Common myeloid progenitor, CD34-positive (primary cell): ENCODE measurements around the gene NANOS3.
A peak's percentile ranks its signal among the peaks of the same experiment; 100 is the strongest.

Source experiments
- CTCF ChIA-PET: fragments of 350-600 bp; sonication (Branson Sonifier 250); formaldehyde crosslinking; loops from one replicate; lab custom pipeline; 2021; ENCODE audit warnings: antibody characterized with exemption; lab: Charles Lee
- POLR2A ChIA-PET: fragments of 350-600 bp; sonication (Branson Sonifier 250); formaldehyde crosslinking; loops from one replicate; lab custom pipeline; 2021; ENCODE audit warnings: antibody characterized with exemption; lab: Charles Lee
- DNase-seq, 3 donors: peaks; one replicate each; pipeline versions ENCODE4 v3.0.0 to v3.0.0-alpha.2; 2013
- H3K27ac ChIP-seq, 2 experiments: 1 replicate in 1 of 2; 2 replicates in 1 of 2; pipeline ENCODE4 v1.7.0; 2013; ENCODE audit warnings: inconsistent platforms in 2 of 2, low read length in 2 of 2, mild to moderate bottlenecking in 2 of 2, low read depth in 1 of 2, moderate library complexity in 1 of 2; ENCODE audit not compliant: severe bottlenecking in 2 of 2, insufficient read depth in 1 of 2, poor library complexity in 1 of 2
- H3K27me3 ChIP-seq, 5 experiments: replicated peaks in 2 of 5; 1 replicate in 3 of 5; 2 replicates in 2 of 5; pipeline versions ENCODE4 v1.6.1 to v1.7.0; 2013; ENCODE audit warnings: low read length in 4 of 5, mild to moderate bottlenecking in 2 of 5, moderate library complexity in 2 of 5, inconsistent platforms in 1 of 5; ENCODE audit not compliant: insufficient read depth in 5 of 5, control insufficient read depth in 4 of 5
- H3K36me3 ChIP-seq, 4 experiments: 1 replicate in 2 of 4; 2 replicates in 2 of 4; pipeline versions ENCODE4 v1.6.1 to v1.7.0; 2013; ENCODE audit warnings: low read length in 3 of 4, control low read depth in 1 of 4, mild to moderate bottlenecking in 1 of 4; ENCODE audit not compliant: control insufficient read depth in 4 of 4, insufficient read depth in 4 of 4
- H3K4me1 ChIP-seq, 4 experiments: 1 replicate in 3 of 4; 2 replicates in 1 of 4; pipeline versions ENCODE4 v1.6.1 to v1.7.1; 2013; ENCODE audit warnings: low read length in 3 of 4, mild to moderate bottlenecking in 3 of 4, control low read depth in 1 of 4, inconsistent platforms in 1 of 4, moderate library complexity in 1 of 4; ENCODE audit not compliant: control insufficient read depth in 4 of 4, insufficient read depth in 4 of 4; ENCODE audit errors: control extremely low read depth in 1 of 4
- H3K4me3 ChIP-seq, 7 experiments: 1 replicate in 4 of 7; 2 replicates in 3 of 7; pipeline versions ENCODE4 v1.5.1 to v1.7.0; 2013; ENCODE audit warnings: mild to moderate bottlenecking in 7 of 7, low read length in 6 of 7, moderate library complexity in 6 of 7, inconsistent platforms in 2 of 7, low read depth in 2 of 7, control low read depth in 1 of 7; ENCODE audit not compliant: insufficient read depth in 4 of 7, control insufficient read depth in 1 of 7; ENCODE audit errors: extremely low read depth in 1 of 7
- H3K9me3 ChIP-seq, 5 experiments: 1 replicate in 4 of 5; 2 replicates in 1 of 5; pipeline versions ENCODE4 v1.6.1 to v1.7.1; 2013; ENCODE audit warnings: low read length in 4 of 5, mild to moderate bottlenecking in 2 of 5, inconsistent platforms in 1 of 5, low read depth in 1 of 5, moderate library complexity in 1 of 5; ENCODE audit not compliant: control insufficient read depth in 4 of 5, insufficient read depth in 2 of 5; ENCODE audit errors: control extremely low read depth in 1 of 5
- whole genome bisulfite sequencing: methylation state at CpG from one replicate; pipeline ENCODE4 v1.1.5; 2013; ENCODE audit not compliant: insufficient coverage; 5-methylcytosine and 5-hydroxymethylcytosine counted together

Gene NANOS3

DNA sequence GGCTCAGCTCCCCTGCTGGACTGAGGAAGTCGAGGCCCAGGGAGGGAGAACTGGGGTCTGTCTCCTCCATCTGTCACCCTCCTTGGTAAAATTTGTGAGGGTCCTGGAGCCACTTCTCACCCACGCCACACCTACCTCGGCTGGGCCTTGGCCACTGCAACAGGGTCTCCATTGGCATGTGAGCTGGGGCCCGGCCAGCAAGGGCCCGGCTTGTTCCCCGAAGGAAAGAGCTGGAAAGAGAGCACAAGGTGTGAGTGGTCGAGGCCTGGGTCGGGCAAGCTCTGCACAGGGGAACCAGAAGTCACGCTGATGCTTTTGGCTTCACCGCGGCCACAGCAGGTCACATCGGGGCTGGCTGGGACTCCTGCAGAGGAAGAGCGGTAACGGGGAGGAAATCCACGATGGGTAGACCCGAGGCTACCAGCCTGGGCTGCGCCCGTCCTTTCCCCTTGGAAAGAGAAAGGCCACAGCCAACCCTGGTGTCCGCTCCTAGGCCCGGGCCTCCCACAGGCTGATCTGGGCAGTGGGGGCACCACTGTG, 9.0 kb downstream of the NANOS3 start:
- Histone ChIP-seq H3K36me3 (no peaks in the 10 kb centered on the region), H3K27me3 (no peaks in the 10 kb centered on the region), H3K4me3 (no peak overlapping the region), H3K4me1 (peaks cover 3 to 56% (median 43%) of the 10 kb centered on the region in 4 experiments), H3K9me3 (no peaks in the 10 kb centered on the region), H3K27ac (no peak overlapping the region)
- ChIA-PET CTCF (interaction anchor here (0.8 to 1.6 kb wide), 6 partner anchors 8 to 188 kb away, joined by 3 to 5 read pairs (median 4); no protein-coding TSS in a partner anchor), POLR2A (no interaction called here)
- WGBS, result 51% methylated on average over 18 of the region's 20 CpGs
- DNase-seq, result peak in 1 of 3 donors; percentile 30

GRCh38 chr19:13887018-13887436, 10.1 kb downstream of the NANOS3 start:
- Histone ChIP-seq H3K27ac (no peak overlapping the region), H3K4me1 (peaks cover 3 to 45% (median 32%) of the 10 kb centered on the region in 4 experiments), H3K27me3 (no peaks in the 10 kb centered on the region), H3K4me3 (no peak overlapping the region), H3K36me3 (no peaks in the 10 kb centered on the region), H3K9me3 (no peaks in the 10 kb centered on the region)
- 94% methylated on average over 16 of the region's 16 CpGs for WGBS
- ChIA-PET POLR2A (interaction anchor here (1.1 kb wide), 1 partner anchor 14 kb away, joined by 3 read pairs; no protein-coding TSS in a partner anchor), CTCF (interaction anchor here (0.8 to 1.5 kb wide), 3 partner anchors 9 to 53 kb away, joined by 3 to 5 read pairs (median 3); no protein-coding TSS in a partner anchor)
- DNase-seq, result peak in 2 of 3 donors; percentile 36

DNA sequence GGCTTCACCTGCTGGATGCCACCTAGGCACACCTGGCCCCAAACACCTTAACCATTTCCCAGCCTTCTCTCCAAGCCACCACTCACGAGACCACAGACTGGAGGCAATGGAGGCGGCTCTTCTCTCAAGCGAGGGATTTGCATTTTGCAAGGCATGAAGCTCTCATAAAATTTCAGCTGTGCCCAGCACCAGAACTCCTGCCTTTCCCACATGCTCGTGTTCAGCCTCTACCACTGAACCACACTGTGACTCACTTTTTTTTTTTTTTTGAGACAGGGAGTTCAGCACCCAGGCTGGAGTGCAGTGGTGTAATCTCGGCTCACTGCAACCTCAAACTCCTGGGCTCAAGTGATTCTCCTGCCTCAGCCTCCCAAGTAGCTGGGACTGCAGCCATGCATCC, 10.6 kb downstream of the NANOS3 start:
- H3K27ac ChIP-seq, result no peak overlapping the region
- H3K4me3 ChIP-seq, result no peak overlapping the region
- peaks cover under 1 to 40% (median 28%) of the 10 kb centered on the region in 4 experiments for H3K4me1 ChIP-seq
- POLR2A ChIA-PET, result interaction anchor here (1.1 kb wide), 1 partner anchor 14 kb away, joined by 3 read pairs; no protein-coding TSS in a partner anchor
- no peak for DNase-seq
- CTCF ChIA-PET, result no interaction called here
- H3K36me3 ChIP-seq, result no peaks in the 10 kb centered on the region
- H3K9me3 ChIP-seq, result no peaks in the 10 kb centered on the region
- 89% methylated on average over 5 of the region's 5 CpGs for WGBS
- no peaks in the 10 kb centered on the region for H3K27me3 ChIP-seq

DNA sequence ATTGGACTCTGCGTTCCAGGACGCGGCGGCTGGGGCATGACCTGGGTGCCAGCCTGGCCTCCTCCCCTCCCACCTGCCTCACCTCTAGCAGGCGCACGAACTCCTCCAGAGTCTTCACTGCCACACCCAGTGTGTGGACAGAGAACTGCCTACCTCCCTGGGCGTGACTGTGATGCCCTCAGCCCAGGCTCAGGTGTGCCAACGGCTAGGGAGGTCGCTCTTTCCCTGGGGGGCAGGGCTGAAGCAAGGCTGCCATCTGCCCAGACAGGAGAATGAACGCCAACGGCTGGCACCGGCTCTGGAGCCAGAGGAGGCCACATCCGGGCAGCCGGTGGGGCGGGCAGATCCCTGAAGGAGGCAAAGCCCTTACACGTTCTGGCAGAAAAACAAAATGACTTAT, 11.3 kb downstream of the NANOS3 start:
- DNase-seq, result no peak
- Histone ChIP-seq H3K27me3 (no peaks in the 10 kb centered on the region), H3K4me3 (no peak overlapping the region), H3K4me1 (peaks cover 0 to 35% (median 26%) of the 10 kb centered on the region in 4 experiments), H3K36me3 (no peaks in the 10 kb centered on the region), H3K9me3 (no peaks in the 10 kb centered on the region), H3K27ac (no peak overlapping the region)
- WGBS, result 94% methylated on average over 12 of the region's 16 CpGs
- ChIA-PET POLR2A (no interaction called here), CTCF (no interaction called here)

DNA sequence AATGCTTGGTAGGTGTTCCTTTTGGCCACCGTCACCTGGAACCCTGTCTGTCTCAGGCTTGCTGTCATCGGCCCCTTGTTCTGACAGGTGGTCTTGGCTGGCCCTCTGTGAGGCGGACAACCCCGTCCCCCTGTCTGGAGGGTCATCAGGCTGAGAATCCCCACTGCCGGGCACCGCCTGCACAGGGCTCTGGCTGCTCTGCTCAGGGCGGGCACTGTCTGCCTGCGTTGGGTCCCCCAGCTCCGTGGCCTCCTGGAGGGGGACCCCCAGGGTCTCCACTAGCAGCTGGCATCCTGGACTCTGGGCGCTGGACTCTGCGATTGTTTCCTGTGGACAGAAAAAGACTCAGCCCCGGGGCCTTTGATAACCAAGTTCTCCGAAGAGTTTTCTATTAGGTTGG, 13.2 kb downstream of the NANOS3 start:
- WGBS, result 97% methylated on average over 12 of the region's 13 CpGs
- ChIA-PET POLR2A (interaction anchor here (0.5 kb wide), 1 partner anchor 139 kb away, joined by 5 read pairs; no protein-coding TSS in a partner anchor), CTCF (no interaction called here)
- H3K36me3 ChIP-seq, result no peaks in the 10 kb centered on the region
- H3K9me3 ChIP-seq, result no peaks in the 10 kb centered on the region
- no peak for DNase-seq
- no peaks in the 10 kb centered on the region for H3K27me3 ChIP-seq
- H3K27ac ChIP-seq, result no peak overlapping the region
- H3K4me3 ChIP-seq, result no peak overlapping the region
- H3K4me1 ChIP-seq, result peaks cover 0 to 23% (median 18%) of the 10 kb centered on the region in 4 experiments

DNA sequence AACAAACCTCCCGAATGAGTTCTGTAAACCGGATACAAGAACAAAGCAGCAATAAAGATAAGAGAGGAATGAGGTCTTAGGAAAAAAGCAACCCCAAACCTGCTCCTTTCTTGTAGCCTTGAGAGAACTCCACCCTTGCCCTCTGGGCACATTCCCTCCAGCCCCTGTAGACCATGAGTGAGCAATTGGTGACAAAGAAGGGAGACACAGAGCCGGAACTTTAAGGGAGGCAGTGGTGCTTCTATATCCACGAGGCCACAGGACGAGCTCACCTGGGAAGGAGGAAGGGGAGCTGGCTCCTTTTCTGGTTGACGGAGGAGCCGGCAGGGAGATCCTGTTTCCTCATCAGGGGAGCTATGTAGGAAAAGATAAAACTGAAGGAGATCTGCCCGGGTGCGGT, 15.9 kb downstream of the NANOS3 start:
- Histone ChIP-seq H3K4me3 (no peak overlapping the region), H3K4me1 (peaks cover 0 to 8% (median 4%) of the 10 kb centered on the region in 4 experiments), H3K36me3 (no peaks in the 10 kb centered on the region), H3K9me3 (no peaks in the 10 kb centered on the region), H3K27ac (no peak overlapping the region), H3K27me3 (no peaks in the 10 kb centered on the region)
- ChIA-PET POLR2A (interaction anchor here (0.6 kb wide), 1 partner anchor 1577 kb away, joined by 4 read pairs; no protein-coding TSS in a partner anchor), CTCF (interaction anchor here (0.6 to 2.2 kb wide), 7 partner anchors 10 to 238 kb away, joined by 3 to 6 read pairs (median 3); no protein-coding TSS in a partner anchor)
- DNase-seq, result no peak
- 58% methylated on average over 8 of the region's 9 CpGs for WGBS

GRCh38 chr19:13894552-13894951, 17.6 kb downstream of the NANOS3 start:
- no peak for DNase-seq
- ChIA-PET POLR2A (no interaction called here), CTCF (interaction anchor here (1.0 to 2.2 kb wide), 4 partner anchors 8 to 219 kb away, joined by 3 to 6 read pairs (median 4); no protein-coding TSS in a partner anchor)
- Histone ChIP-seq H3K27me3 (no peaks in the 10 kb centered on the region), H3K36me3 (no peaks in the 10 kb centered on the region), H3K9me3 (no peaks in the 10 kb centered on the region), H3K4me3 (no peak overlapping the region), H3K27ac (no peak overlapping the region), H3K4me1 (peaks cover 0 to 8% (median 4%) of the 10 kb centered on the region in 4 experiments)
- 100% methylated on average over 1 of the region's 5 CpGs for WGBS
